ENCODE measurements around the gene NUP42. TPM values are rescaled to one million over a fixed set of nuclear protein-coding genes. Genes with fewer than 3 reads are reported as not detected.
"Not testable (repeated sequence)": the region's sequence is repeated elsewhere in the genome, so short reads cannot be mapped to it uniquely, and the experiment has no call there.

Gene NUP42
- total RNA-seq, 1 experiment from 2014 or later = 36.5 TPM

DNA sequence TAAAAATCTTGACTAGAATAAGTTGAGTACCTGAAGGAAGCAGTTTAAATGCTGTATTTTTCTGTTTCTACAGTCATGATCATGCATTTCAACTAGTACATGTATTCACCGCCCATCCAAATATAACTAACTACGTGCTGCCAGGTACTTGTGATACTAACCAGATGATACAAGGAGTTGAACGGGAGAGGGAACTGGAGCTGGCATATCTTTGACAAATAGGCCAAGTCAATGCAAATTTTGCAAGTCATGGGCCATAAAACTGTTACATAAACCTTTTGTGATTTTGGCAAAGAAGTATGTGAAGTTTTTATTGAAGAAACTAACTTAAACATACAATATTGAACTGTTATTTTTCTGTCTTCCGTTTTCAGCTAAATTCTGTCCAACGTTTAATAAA is 14.5 kb downstream of the NUP42 start:
- DNase-seq = no peak
- no peaks in the 10 kb centered on the region for H3K27me3 Mint-ChIP-seq (ENCODE audit: low read depth)
- H3K23ac ChIP-seq (ENCODE audit: insufficient read length, low read depth, low read length) = no peak overlapping the region
- no peaks in the 10 kb centered on the region for H3K4me1 ChIP-seq (ENCODE audit: insufficient read depth, low read length)
- H3K27ac ChIP-seq (ENCODE audit: insufficient read length, low read depth, low read length) = no peak overlapping the region
- TF ChIP-seq, protein P1, sequence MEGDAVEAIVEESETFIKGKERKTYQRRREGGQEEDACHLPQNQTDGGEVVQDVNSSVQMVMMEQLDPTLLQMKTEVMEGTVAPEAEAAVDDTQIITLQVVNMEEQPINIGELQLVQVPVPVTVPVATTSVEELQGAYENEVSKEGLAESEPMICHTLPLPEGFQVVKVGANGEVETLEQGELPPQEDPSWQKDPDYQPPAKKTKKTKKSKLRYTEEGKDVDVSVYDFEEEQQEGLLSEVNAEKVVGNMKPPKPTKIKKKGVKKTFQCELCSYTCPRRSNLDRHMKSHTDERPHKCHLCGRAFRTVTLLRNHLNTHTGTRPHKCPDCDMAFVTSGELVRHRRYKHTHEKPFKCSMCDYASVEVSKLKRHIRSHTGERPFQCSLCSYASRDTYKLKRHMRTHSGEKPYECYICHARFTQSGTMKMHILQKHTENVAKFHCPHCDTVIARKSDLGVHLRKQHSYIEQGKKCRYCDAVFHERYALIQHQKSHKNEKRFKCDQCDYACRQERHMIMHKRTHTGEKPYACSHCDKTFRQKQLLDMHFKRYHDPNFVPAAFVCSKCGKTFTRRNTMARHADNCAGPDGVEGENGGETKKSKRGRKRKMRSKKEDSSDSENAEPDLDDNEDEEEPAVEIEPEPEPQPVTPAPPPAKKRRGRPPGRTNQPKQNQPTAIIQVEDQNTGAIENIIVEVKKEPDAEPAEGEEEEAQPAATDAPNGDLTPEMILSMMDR (conservative IDR thresholded peaks at IDR 0.05) = no peak
- no peaks in the 10 kb centered on the region for H3K79me2 ChIP-seq (ENCODE audit: insufficient read depth, low read length)
- H4K20me1 ChIP-seq (ENCODE audit: control insufficient read depth, insufficient read depth, insufficient read length) = no peaks in the 10 kb centered on the region
- no peak overlapping the region for H3K27ac Mint-ChIP-seq
- no peak overlapping the region for H3K9ac ChIP-seq (ENCODE audit: extremely low read depth, insufficient read length, low read length)
- H3K4me2 ChIP-seq (ENCODE audit: insufficient read depth, insufficient read length, low read length) = no peak overlapping the region
- H3K4me3 Mint-ChIP-seq = no peak overlapping the region
- H3K18ac ChIP-seq (ENCODE audit: insufficient read length, low read depth, low read length) = no peak overlapping the region
- H4K8ac ChIP-seq (replicated peaks; ENCODE audit: insufficient read length, low read depth, low read length) = no peak overlapping the region
- H3K23me2 ChIP-seq (ENCODE audit: insufficient read length, low read depth, low read length, poor library complexity, severe bottlenecking) = no peaks in the 10 kb centered on the region
- H2AK5ac ChIP-seq (ENCODE audit: insufficient read length, low read length) = no peak overlapping the region
- no peaks in the 10 kb centered on the region for H3K4me1 Mint-ChIP-seq
- H3K79me1 ChIP-seq (ENCODE audit: insufficient read depth, low read depth, low read length, poor library complexity, severe bottlenecking) = no peaks in the 10 kb centered on the region
- no peak overlapping the region for H3K56ac ChIP-seq (ENCODE audit: insufficient read length, low read depth, low read length)
- H2BK120ac ChIP-seq (ENCODE audit: low read depth, low read length, poor library complexity, severe bottlenecking) = no peak overlapping the region
- H4K91ac ChIP-seq (ENCODE audit: insufficient read length, low read depth, low read length) = no peak overlapping the region
- H3K27me3 ChIP-seq (ENCODE audit: insufficient read depth, low read length) = no peaks in the 10 kb centered on the region
- no peak overlapping the region for H3T11ph ChIP-seq (ENCODE audit: low read length)
- H2BK5ac ChIP-seq (ENCODE audit: insufficient read length, low read length) = no peak overlapping the region
- H3K9me3 Mint-ChIP-seq = no peaks in the 10 kb centered on the region; a peak in 1 of 5 replicates
- no peak overlapping the region for H2AFZ ChIP-seq (ENCODE audit: low read length)
- no peak overlapping the region for H3K14ac ChIP-seq (ENCODE audit: insufficient read depth, low read length)
- no peak overlapping the region for H2BK15ac ChIP-seq (ENCODE audit: low read depth, low read length)
- no CpG with 5 or more reads among the region's 5 CpGs for WGBS (ENCODE audit: extremely low coverage, insufficient read length, low lambda C conversion rate)
- no peak overlapping the region for H2BK12ac ChIP-seq (ENCODE audit: insufficient read length, low read depth, low read length)
- peaks cover 40 to 60% (median 56%) of the 10 kb centered on the region in 3 experiments for H3K36me3 Mint-ChIP-seq (ENCODE audit: insufficient read depth in 1 of 3, low read depth in 3 of 3)
- H2BK20ac ChIP-seq (ENCODE audit: low read depth, low read length, poor library complexity, severe bottlenecking) = no peak overlapping the region
- no peak overlapping the region for H4K5ac ChIP-seq (ENCODE audit: insufficient read length, low read depth, low read length)
- no peaks in the 10 kb centered on the region for H3K9me3 ChIP-seq (ENCODE audit: control insufficient read depth, low read depth, low read length)
- H3K4ac ChIP-seq (ENCODE audit: low read depth, low read length) = no peak overlapping the region

GRCh38 chr7:23197745-23198144 is 15.9 kb downstream of the NUP42 start:
- not testable (repeated sequence) for H2BK20ac ChIP-seq (ENCODE audit: low read depth, low read length, poor library complexity, severe bottlenecking); H3K56ac ChIP-seq (ENCODE audit: insufficient read length, low read depth, low read length); H2BK5ac ChIP-seq (ENCODE audit: insufficient read length, low read length); H2BK12ac ChIP-seq (ENCODE audit: insufficient read length, low read depth, low read length); DNase-seq; H4K8ac ChIP-seq (replicated peaks; ENCODE audit: insufficient read length, low read depth, low read length); H3K4me3 Mint-ChIP-seq; H2AK5ac ChIP-seq (ENCODE audit: insufficient read length, low read length); H3K27ac Mint-ChIP-seq; H3K4ac ChIP-seq (ENCODE audit: low read depth, low read length); H2AFZ ChIP-seq (ENCODE audit: low read length); H3K23ac ChIP-seq (ENCODE audit: insufficient read length, low read depth, low read length); H3K14ac ChIP-seq (ENCODE audit: insufficient read depth, low read length); H3K23me2 ChIP-seq (ENCODE audit: insufficient read length, low read depth, low read length, poor library complexity, severe bottlenecking); H3K4me1 Mint-ChIP-seq; H3K27ac ChIP-seq (ENCODE audit: insufficient read length, low read depth, low read length); H4K20me1 ChIP-seq (ENCODE audit: control insufficient read depth, insufficient read depth, insufficient read length); H3K9ac ChIP-seq (ENCODE audit: extremely low read depth, insufficient read length, low read length); H2BK120ac ChIP-seq (ENCODE audit: low read depth, low read length, poor library complexity, severe bottlenecking); H3K27me3 ChIP-seq (ENCODE audit: insufficient read depth, low read length); H3K4me2 ChIP-seq (ENCODE audit: insufficient read depth, insufficient read length, low read length); H4K91ac ChIP-seq (ENCODE audit: insufficient read length, low read depth, low read length); H3K27me3 Mint-ChIP-seq (ENCODE audit: low read depth); H3K4me1 ChIP-seq (ENCODE audit: insufficient read depth, low read length); H3K9me3 ChIP-seq (ENCODE audit: control insufficient read depth, low read depth, low read length); H3K79me2 ChIP-seq (ENCODE audit: insufficient read depth, low read length); H3K79me1 ChIP-seq (ENCODE audit: insufficient read depth, low read depth, low read length, poor library complexity, severe bottlenecking); H3K18ac ChIP-seq (ENCODE audit: insufficient read length, low read depth, low read length); H2BK15ac ChIP-seq (ENCODE audit: low read depth, low read length); H3T11ph ChIP-seq (ENCODE audit: low read length); H4K5ac ChIP-seq (ENCODE audit: insufficient read length, low read depth, low read length); H3K9me3 Mint-ChIP-seq
- peaks cover 40 to 59% (median 53%) of the 10 kb centered on the region in 3 experiments for H3K36me3 Mint-ChIP-seq (ENCODE audit: insufficient read depth in 1 of 3, low read depth in 3 of 3)
- WGBS (ENCODE audit: extremely low coverage, insufficient read length, low lambda C conversion rate) = no CpG with 5 or more reads among the region's 5 CpGs
